SU-DHL-6 (cell line): ENCODE data around the gene BLOC1S6.

Experiments
- CTCF ChIP-seq: fragments of 200-600 bp; sonication (generic); IDR thresholded peaks from one replicate; pipeline ENCODE4 v1.5.1; 2017; ENCODE audit warnings: antibody characterized with exemption, mild to moderate bottlenecking, low read length, moderate library complexity; ENCODE audit not compliant: insufficient read depth, poor library complexity, severe bottlenecking
- EZH2phosphoT487 ChIP-seq: fragments of 200-600 bp; sonication (generic), shearing (Covaris generic); conservative IDR thresholded peaks from 2 replicates; pipeline ENCODE4 v1.6.1; 2018; ENCODE audit warnings: mild to moderate bottlenecking, antibody characterized with exemption, low read length, moderate library complexity, mixed read lengths

GRCh38 chr15:45588219-45588875 lies 1.2 kb downstream of the BLOC1S6 start:
- TF ChIP-seq EZH2phosphoT487 = no peak
- TF ChIP-seq CTCF = no peak
